GM12878 (cell line): ENCODE data around the gene TGFBRAP1. TPM values are rescaled to one million over a fixed set of nuclear protein-coding genes. Genes with fewer than 3 reads are reported as not detected.

Experiments used
- ATAC-seq: fragments of 200-7000 bp; cut with Tn5 transposase; 3 replicates; pipeline ENCODE4 v1.9.1; 2020; ENCODE audit warnings: mild to moderate bottlenecking, moderate library complexity
- BruUV-seq: library from RNA; stranded (reverse); fragments of 400-500 nt; replicated peaks from 2 replicates; lab custom pipeline; 2021; lab: Mats Ljungman, UMichigan
- CTCF ChIA-PET: fragments of 300-600 bp; sonication (Branson Sonifier 250); formaldehyde crosslinking; extraction: SDS; loops from one replicate; lab custom pipeline; 2021; ENCODE audit warnings: inconsistent platforms; lab: Yijun Ruan, JAX
- POLR2A ChIA-PET: fragments of 350-600 bp; formaldehyde crosslinking; extraction: SDS; loops from one replicate; lab custom pipeline; 2021; ENCODE audit warnings: inconsistent platforms; lab: Charles Lee
- RAD21 ChIA-PET: fragments of 300-600 bp; sonication (Branson Sonifier 250); formaldehyde crosslinking; loops from one replicate; lab custom pipeline; 2023; ENCODE audit warnings: antibody characterized with exemption; ENCODE audit not compliant: unreplicated experiment; lab: Charles Lee
- SMC1A ChIA-PET: fragments of 300-600 bp; sonication (Branson Sonifier 250); formaldehyde crosslinking; loops from one replicate; lab custom pipeline; 2023; ENCODE audit not compliant: unreplicated experiment, uncharacterized antibody; lab: Charles Lee
- DNase-seq: peaks from one replicate; pipeline ENCODE4 v3.0.0-alpha.2; 2011; ENCODE audit warnings: low read depth, low spot score
- FAIRE-seq: peaks from 3 replicates; lab custom pipeline; 2011; peaks lifted over from hg19 to GRCh38; lab: Jason Lieb, UNC
- H2AFZ ChIP-seq: 2 replicates; pipeline ENCODE4 v1.6.0; 2011; ENCODE audit warnings: low read depth, low read length, control low read depth; ENCODE audit not compliant: control insufficient read depth
- H3K27ac ChIP-seq: 2 replicates; pipeline ENCODE4 v1.5.1; 2011; ENCODE audit warnings: control low read depth; ENCODE audit not compliant: control insufficient read depth, insufficient read depth
- H3K27me3 ChIP-seq, 2 experiments: replicated peaks in 1 of 2; 2 replicates each; pipeline versions ENCODE4 v1.6.0 to v1.6.1; 2011; ENCODE audit warnings: low read length in 1 of 2; ENCODE audit not compliant: control insufficient read depth in 2 of 2, insufficient read depth in 2 of 2
- H3K36me3 ChIP-seq, 2 experiments: 2 replicates each; pipeline ENCODE4 v1.5.1; 2011; ENCODE audit warnings: low read length in 1 of 2; ENCODE audit not compliant: control insufficient read depth in 2 of 2, insufficient read depth in 2 of 2
- H3K4me1 ChIP-seq: 2 replicates; pipeline ENCODE4 v1.6.1; 2011; ENCODE audit warnings: mild to moderate bottlenecking, low read length, moderate library complexity, mixed read lengths; ENCODE audit not compliant: control insufficient read depth, insufficient read depth
- H3K4me2 ChIP-seq: 2 replicates; pipeline ENCODE4 v1.6.0; 2011; ENCODE audit warnings: control low read depth; ENCODE audit not compliant: control insufficient read depth, insufficient read depth
- H3K4me3 ChIP-seq: fragments of 200-600 bp; sonication (generic); 2 replicates; pipeline ENCODE4 v1.5.1; 2016
- H3K79me2 ChIP-seq: 2 replicates; pipeline ENCODE4 v1.6.0; 2011; ENCODE audit warnings: low read length; ENCODE audit not compliant: control insufficient read depth, insufficient read depth
- H3K9ac ChIP-seq: 2 replicates; pipeline ENCODE4 v1.8.0; 2011; ENCODE audit warnings: low read length, control low read depth, mixed read lengths; ENCODE audit not compliant: control insufficient read depth, insufficient read depth
- H3K9me3 ChIP-seq: replicated peaks from 3 replicates; pipeline ENCODE4 v1.5.1; 2011; ENCODE audit warnings: mild to moderate bottlenecking, low read length; ENCODE audit not compliant: control insufficient read depth, insufficient read depth
- H4K20me1 ChIP-seq: 2 replicates; pipeline ENCODE4 v1.6.0; 2011; ENCODE audit not compliant: control insufficient read depth, insufficient read depth
- CREM ChIP-seq: IDR thresholded peaks from 2 replicates; pipeline ENCODE4 v1.6.1; 2014; ENCODE audit warnings: antibody characterized with exemption, low read depth
- NFXL1 ChIP-seq: fragments of 450-650 bp; IDR thresholded peaks from 2 replicates; pipeline ENCODE4 v1.6.1; 2017; ENCODE audit warnings: antibody characterized with exemption, mild to moderate bottlenecking, borderline replicate concordance
- NR2C1 ChIP-seq: fragments of 450-650 bp; IDR thresholded peaks from 2 replicates; pipeline ENCODE4 v1.6.1; 2017; ENCODE audit warnings: antibody characterized with exemption, mild to moderate bottlenecking, moderate library complexity
- RAD21 ChIP-seq: IDR thresholded peaks from 2 replicates; pipeline ENCODE4 v1.6.1; 2011; ENCODE audit warnings: mild to moderate bottlenecking, low read depth, low read length, moderate library complexity; ENCODE audit not compliant: insufficient read depth
- SIN3A ChIP-seq: IDR thresholded peaks from 2 replicates; pipeline ENCODE4 v1.6.1; 2012; ENCODE audit warnings: low read depth, low read length, improper control_type of control experiment
- STAT1 ChIP-seq: fragments of 450-650 bp; conservative IDR thresholded peaks from 2 replicates; pipeline ENCODE4 v1.6.1; 2014; ENCODE audit warnings: antibody characterized with exemption, mild to moderate bottlenecking
- ZNF217 ChIP-seq: fragments of 450-650 bp; IDR thresholded peaks from 2 replicates; pipeline ENCODE4 v1.6.1; 2017; ENCODE audit warnings: antibody characterized with exemption, mild to moderate bottlenecking
- WGBS: methylation state at CpG from one replicate; pipeline ENCODE4 v1.1.6; 2016; ENCODE audit warnings: low lambda C conversion rate; ENCODE audit not compliant: insufficient replicate concordance, insufficient coverage; ENCODE audit errors: missing lambda C conversion rate; 5-methylcytosine and 5-hydroxymethylcytosine counted together
- in situ Hi-C: fragments of 300-500 bp; cut with MboI; formaldehyde crosslinking; loops from 9 replicates; pipeline ENCODE4 v1.14.3; 2018; ENCODE audit warnings: mixed read lengths
- intact Hi-C: fragments of 100-400 bp; cut with micrococcal nuclease; formaldehyde crosslinking; loops from one replicate; pipeline ENCODE4 v1.14.2; 2022; ENCODE audit not compliant: unreplicated experiment
- polyA plus RNA-seq, 11 experiments: library from polyadenylated mRNA; depleted of rRNA in 4 of 11; unstranded in 6 of 11; stranded (reverse) in 5 of 11; fragments of >200 nt; fragmentation: Nextera tagmentation in 4 of 11; fragmentation: Illumina TruSeq in 1 of 11; extraction: Ambion mirVana in 4 of 11; extraction: Trizol in 1 of 11; gene quantifications; 1 replicate in 1 of 11; 2 replicates in 10 of 11; pipeline versions ENCODE4 v1.2.1 to v1.2.3, GENCODE V29; 2011 to 2016; ENCODE audit warnings: inconsistent platforms in 2 of 11, missing spikeins in 2 of 11, low read depth in 1 of 11
- total RNA-seq, 4 experiments: library from RNA; depleted of rRNA in 3 of 4; stranded (reverse); fragments of >200 nt in 3 of 4; fragmentation: Illumina TruSeq in 1 of 4; extraction: Trizol in 1 of 4; gene quantifications; 2 replicates each; pipeline versions ENCODE4 v1.2.1 to v1.2.3, GENCODE V29; 2013 to 2021
- TF ChIP-seq, protein P1 (sequence below): fragments of 450-650 bp; IDR thresholded peaks from 2 replicates; pipeline ENCODE4 v1.6.1; 2017; ENCODE audit warnings: borderline replicate concordance
- TF ChIP-seq, protein P2 (sequence below): IDR thresholded peaks from 2 replicates; pipeline ENCODE4 v1.6.1; 2011; ENCODE audit warnings: low read depth, low read length, improper control_type of control experiment, borderline replicate concordance
- TF ChIP-seq, protein P3 (sequence below): fragments of 450-650 bp; IDR thresholded peaks from 2 replicates; pipeline ENCODE4 v1.6.1; 2017; ENCODE audit warnings: mild to moderate bottlenecking

The TGFBRAP1 gene
- total and polyA plus RNA-seq, 10 of the 15 experiments (the other 5 are each of a cell fraction or from before 2014, with no cell fraction given) = 7.9 to 37.4 (median 23.7) TPM

DNA sequence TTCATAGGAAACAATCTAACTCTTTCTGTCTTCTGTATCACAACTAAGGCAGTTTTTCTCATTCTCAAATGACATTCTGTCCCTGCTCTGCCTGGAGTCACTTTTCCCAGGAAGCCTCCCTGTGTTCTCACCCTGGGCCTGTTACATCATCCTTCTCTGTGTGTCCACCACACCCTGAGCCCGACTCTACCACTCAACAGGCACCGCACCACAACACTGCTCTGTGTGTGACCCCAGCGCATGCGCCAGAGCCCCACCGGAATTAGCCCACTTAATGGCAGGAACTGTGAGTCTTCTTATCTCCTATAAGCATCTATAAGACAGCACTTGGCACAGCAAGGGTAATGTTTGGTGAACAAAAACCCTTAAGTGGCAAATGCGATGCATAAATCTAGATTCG lies 32.3 kb downstream of the TGFBRAP1 start:
- WGBS = 86% methylated on average over 7 of the region's 7 CpGs
- intact Hi-C loops (loop anchor here (5.0 kb wide), 1 partner anchor 45 kb away; no protein-coding TSS in a partner anchor), in situ Hi-C loops (no loop called here)

More for the DNA sequence above, 32.3 kb downstream of the TGFBRAP1 start:
- TF ChIP-seq, protein P1, sequence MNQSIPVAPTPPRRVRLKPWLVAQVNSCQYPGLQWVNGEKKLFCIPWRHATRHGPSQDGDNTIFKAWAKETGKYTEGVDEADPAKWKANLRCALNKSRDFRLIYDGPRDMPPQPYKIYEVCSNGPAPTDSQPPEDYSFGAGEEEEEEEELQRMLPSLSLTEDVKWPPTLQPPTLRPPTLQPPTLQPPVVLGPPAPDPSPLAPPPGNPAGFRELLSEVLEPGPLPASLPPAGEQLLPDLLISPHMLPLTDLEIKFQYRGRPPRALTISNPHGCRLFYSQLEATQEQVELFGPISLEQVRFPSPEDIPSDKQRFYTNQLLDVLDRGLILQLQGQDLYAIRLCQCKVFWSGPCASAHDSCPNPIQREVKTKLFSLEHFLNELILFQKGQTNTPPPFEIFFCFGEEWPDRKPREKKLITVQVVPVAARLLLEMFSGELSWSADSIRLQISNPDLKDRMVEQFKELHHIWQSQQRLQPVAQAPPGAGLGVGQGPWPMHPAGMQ = no peak
- TF ChIP-seq SIN3A (no peak), NFXL1 (no peak), ZNF217 (no peak), RAD21 (no peak), NR2C1 (no peak), STAT1 (no peak), CREM (no peak)
- TF ChIP-seq, protein P2, sequence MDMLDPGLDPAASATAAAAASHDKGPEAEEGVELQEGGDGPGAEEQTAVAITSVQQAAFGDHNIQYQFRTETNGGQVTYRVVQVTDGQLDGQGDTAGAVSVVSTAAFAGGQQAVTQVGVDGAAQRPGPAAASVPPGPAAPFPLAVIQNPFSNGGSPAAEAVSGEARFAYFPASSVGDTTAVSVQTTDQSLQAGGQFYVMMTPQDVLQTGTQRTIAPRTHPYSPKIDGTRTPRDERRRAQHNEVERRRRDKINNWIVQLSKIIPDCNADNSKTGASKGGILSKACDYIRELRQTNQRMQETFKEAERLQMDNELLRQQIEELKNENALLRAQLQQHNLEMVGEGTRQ = no peak
- TF ChIP-seq, protein P3, sequence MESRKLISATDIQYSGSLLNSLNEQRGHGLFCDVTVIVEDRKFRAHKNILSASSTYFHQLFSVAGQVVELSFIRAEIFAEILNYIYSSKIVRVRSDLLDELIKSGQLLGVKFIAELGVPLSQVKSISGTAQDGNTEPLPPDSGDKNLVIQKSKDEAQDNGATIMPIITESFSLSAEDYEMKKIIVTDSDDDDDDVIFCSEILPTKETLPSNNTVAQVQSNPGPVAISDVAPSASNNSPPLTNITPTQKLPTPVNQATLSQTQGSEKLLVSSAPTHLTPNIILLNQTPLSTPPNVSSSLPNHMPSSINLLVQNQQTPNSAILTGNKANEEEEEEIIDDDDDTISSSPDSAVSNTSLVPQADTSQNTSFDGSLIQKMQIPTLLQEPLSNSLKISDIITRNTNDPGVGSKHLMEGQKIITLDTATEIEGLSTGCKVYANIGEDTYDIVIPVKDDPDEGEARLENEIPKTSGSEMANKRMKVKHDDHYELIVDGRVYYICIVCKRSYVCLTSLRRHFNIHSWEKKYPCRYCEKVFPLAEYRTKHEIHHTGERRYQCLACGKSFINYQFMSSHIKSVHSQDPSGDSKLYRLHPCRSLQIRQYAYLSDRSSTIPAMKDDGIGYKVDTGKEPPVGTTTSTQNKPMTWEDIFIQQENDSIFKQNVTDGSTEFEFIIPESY = no peak
- TF ChIP-seq, all 136 proteins: peak for 0
- Histone ChIP-seq H3K9me3 (no peaks in the 10 kb centered on the region; the same call in 2 of the 3 replicates), H4K20me1 (no peaks in the 10 kb centered on the region; the same call in 1 of the 2 replicates), H3K4me2 (no peak overlapping the region), H3K9ac (no peak overlapping the region), H3K4me3 (no peak overlapping the region), H3K27me3 (no peaks in the 10 kb centered on the region), H2AFZ (no peak overlapping the region), H3K4me1 (peaks cover 3% of the 10 kb centered on the region; the same call in 1 of the 2 replicates), H3K36me3 (peaks cover 10 to 26% of the 10 kb centered on the region in 2 experiments), H3K27ac (no peak overlapping the region), H3K79me2 (peaks cover 11% of the 10 kb centered on the region)
- DNase-seq = no peak
- ChIA-PET CTCF (no interaction called here), POLR2A (no interaction called here), RAD21 (no interaction called here), SMC1A (no interaction called here)
- no peak for FAIRE-seq
- BruUV-seq = no TSS peak
- no peak for ATAC-seq
